Lower lobe of right lung (tissue), 2 donors: ENCODE measurements around the gene MRRF. TPM values are rescaled to one million over a fixed set of nuclear protein-coding genes. Genes with fewer than 3 reads are reported as not detected.

Experiments
- ATAC-seq, 2 donors: fragments of 200-7000 bp; cut with Tn5 transposase; one replicate each; pipeline ENCODE4 v1.9.1; 2020 to 2022; ENCODE audit warnings: mild to moderate bottlenecking in 2 of 2, moderate library complexity in 2 of 2
- DNase-seq: peaks from one replicate; pipeline ENCODE4 v3.0.0-alpha.2; 2020
- H3K27ac ChIP-seq: fragments of 200-600 bp; one replicate; pipeline ENCODE4 v1.8.0; 2022
- H3K27me3 ChIP-seq: fragments of 200-600 bp; one replicate; pipeline ENCODE4 v1.8.0; 2022; ENCODE audit warnings: low read depth
- H3K36me3 ChIP-seq: fragments of 200-600 bp; one replicate; pipeline ENCODE4 v1.8.0; 2022; ENCODE audit warnings: mild to moderate bottlenecking
- H3K4me1 ChIP-seq: fragments of 200-600 bp; one replicate; pipeline ENCODE4 v1.8.0; 2022
- H3K4me3 ChIP-seq: fragments of 200-600 bp; one replicate; pipeline ENCODE4 v1.8.0; 2022; ENCODE audit warnings: mild to moderate bottlenecking
- H3K9me3 ChIP-seq: fragments of 200-600 bp; one replicate; pipeline ENCODE4 v1.8.0; 2022
- CTCF ChIP-seq: fragments of 200-600 bp; IDR thresholded peaks from one replicate; pipeline ENCODE4 v1.8.0; 2022; ENCODE audit warnings: antibody characterized with exemption, mild to moderate bottlenecking
- intact Hi-C: fragments of 100-400 bp; cut with DNase I; formaldehyde crosslinking; loops from one replicate; pipeline ENCODE4 v1.11.0; 2022
- total RNA-seq: library from RNA; stranded (reverse); fragmentation: NEBNext Ultra II Directional; extraction: Animal tissue kit (Norgen Biotek cat#: 25700); gene quantifications from one replicate; pipeline ENCODE4 v1.2.1, GENCODE V29; 2021
- donor health status: DM: no; HTN: yes; CAD: no; lungs with severe emphysema.

MRRF gene
- total RNA-seq, 1 donor from 2014 or later, result 30.2 TPM

GRCh38 chr9:122333169-122333808 is 68.6 kb downstream of the MRRF start:
- DNase-seq (no peak), ATAC-seq (no peak)
- Histone ChIP-seq H3K27me3 (no peaks in the 10 kb centered on the region), H3K4me3 (no peak overlapping the region), H3K4me1 (no peaks in the 10 kb centered on the region), H3K27ac (no peak overlapping the region), H3K36me3 (peaks cover 6% of the 10 kb centered on the region), H3K9me3 (no peaks in the 10 kb centered on the region)
- no peak for TF ChIP-seq CTCF
- intact Hi-C loops, result no loop called here

- ATAC-seq, result no peak
- Histone ChIP-seq H3K27ac (no peak overlapping the region), H3K4me1 (no peaks in the 10 kb centered on the region), H3K4me3 (no peak overlapping the region), H3K9me3 (no peaks in the 10 kb centered on the region), H3K27me3 (no peaks in the 10 kb centered on the region), H3K36me3 (no peaks in the 10 kb centered on the region)
- no peak for DNase-seq
- intact Hi-C loops, result no loop called here
- no peak for TF ChIP-seq CTCF
Measured at GRCh38 chr9:122334916-122335315, 70.2 kb downstream of the MRRF start.

- H3K27ac ChIP-seq, result no peak overlapping the region
- no peaks in the 10 kb centered on the region for H3K36me3 ChIP-seq
- no peak for ATAC-seq
- H3K9me3 ChIP-seq, result no peaks in the 10 kb centered on the region
- no peaks in the 10 kb centered on the region for H3K27me3 ChIP-seq
- DNase-seq, result no peak
- TF ChIP-seq CTCF, result no peak
- H3K4me3 ChIP-seq, result no peak overlapping the region
- intact Hi-C loops, result no loop called here
- no peaks in the 10 kb centered on the region for H3K4me1 ChIP-seq
Measured at GRCh38 chr9:122336189-122336588, 71.5 kb downstream of the MRRF start.

- DNase-seq (no peak), ATAC-seq (no peak)
- no peaks in the 10 kb centered on the region for H3K36me3 ChIP-seq
- no peak for TF ChIP-seq CTCF
- intact Hi-C loops, result no loop called here
- no peak overlapping the region for H3K4me3 ChIP-seq
- H3K4me1 ChIP-seq, result no peaks in the 10 kb centered on the region
- no peaks in the 10 kb centered on the region for H3K9me3 ChIP-seq
- no peaks in the 10 kb centered on the region for H3K27me3 ChIP-seq
- no peak overlapping the region for H3K27ac ChIP-seq
Measured at GRCh38 chr9:122336866-122337555, 72.3 kb downstream of the MRRF start.

- Histone ChIP-seq H3K9me3 (no peaks in the 10 kb centered on the region), H3K27me3 (no peaks in the 10 kb centered on the region), H3K27ac (no peak overlapping the region), H3K4me3 (no peak overlapping the region), H3K4me1 (no peaks in the 10 kb centered on the region), H3K36me3 (no peaks in the 10 kb centered on the region)
- ATAC-seq, result no peak
- intact Hi-C loops, result no loop called here
- no peak for DNase-seq
- TF ChIP-seq CTCF, result no peak
Measured at GRCh38 chr9:122337556-122337929, 72.9 kb downstream of the MRRF start.
